ENCODE measurements around the gene TBC1D5.
A peak's percentile ranks its signal among the peaks of the same experiment; 100 is the strongest.

Gene TBC1D5

DNA sequence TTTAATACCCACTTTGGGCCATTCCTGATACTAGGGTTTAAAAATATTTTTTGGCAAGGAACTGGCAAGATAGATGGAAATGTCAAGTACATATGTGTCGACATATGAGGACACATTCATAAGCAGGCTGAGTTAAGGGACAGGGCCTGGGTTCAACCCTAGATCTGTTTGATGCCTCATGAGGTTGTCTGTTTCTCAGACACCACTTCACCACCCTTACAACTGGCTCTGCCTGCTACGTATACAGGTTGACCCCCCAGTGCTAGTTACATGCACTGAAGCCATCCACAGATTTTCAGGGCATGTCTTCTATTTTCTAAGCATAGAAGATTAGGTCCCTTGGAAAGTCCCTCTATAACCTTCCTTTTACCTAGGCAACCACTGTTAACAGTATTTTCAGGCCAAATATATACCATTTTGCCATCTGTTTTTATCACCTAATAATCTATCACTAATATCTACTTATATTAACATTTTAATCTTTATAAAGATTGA is 561.0 kb downstream of the TBC1D5 start:
- no peaks in the 10 kb centered on the region for H4K20me1 ChIP-seq (ENCODE audit: control insufficient read depth, insufficient read depth, low read depth, low read length)
- H3K4me1 ChIP-seq (ENCODE audit: control insufficient read depth, low read length), result peaks cover 17% of the 10 kb centered on the region
- TF ChIP-seq CTCF (IDR thresholded peaks at IDR 0.05; ENCODE audit: low read depth, low read length, poor library complexity, severe bottlenecking) (no peak), EZH2phosphoT487 (IDR thresholded peaks at IDR 0.05; ENCODE audit: borderline replicate concordance, low read length) (no peak)
- no peak overlapping the region for H3K4me2 ChIP-seq (ENCODE audit: low read length)
- H3K27ac ChIP-seq (ENCODE audit: low read depth, low read length), result no peak overlapping the region
- no peaks in the 10 kb centered on the region for H3K79me2 ChIP-seq (ENCODE audit: control insufficient read depth, low read length)
- no peaks in the 10 kb centered on the region for H3K9me2 ChIP-seq (replicated peaks; ENCODE audit: control insufficient read depth, low read length)
- H3K36me3 ChIP-seq (ENCODE audit: control insufficient read depth, low read length), result 0 out of 2 replicates have a peak, but pooled peaks cover 3% of the 10 kb centered on the region
- no peak overlapping the region for H3K4me3 ChIP-seq (ENCODE audit: low read length)
- no peaks in the 10 kb centered on the region for H3K27me3 ChIP-seq (ENCODE audit: control insufficient read depth, low read length)
- no peaks in the 10 kb centered on the region for H3F3A ChIP-seq (ENCODE audit: control insufficient read depth, insufficient read depth)
- H3K9me3 ChIP-seq (ENCODE audit: control insufficient read depth, insufficient read depth, low read length), result no peaks in the 10 kb centered on the region

DNA sequence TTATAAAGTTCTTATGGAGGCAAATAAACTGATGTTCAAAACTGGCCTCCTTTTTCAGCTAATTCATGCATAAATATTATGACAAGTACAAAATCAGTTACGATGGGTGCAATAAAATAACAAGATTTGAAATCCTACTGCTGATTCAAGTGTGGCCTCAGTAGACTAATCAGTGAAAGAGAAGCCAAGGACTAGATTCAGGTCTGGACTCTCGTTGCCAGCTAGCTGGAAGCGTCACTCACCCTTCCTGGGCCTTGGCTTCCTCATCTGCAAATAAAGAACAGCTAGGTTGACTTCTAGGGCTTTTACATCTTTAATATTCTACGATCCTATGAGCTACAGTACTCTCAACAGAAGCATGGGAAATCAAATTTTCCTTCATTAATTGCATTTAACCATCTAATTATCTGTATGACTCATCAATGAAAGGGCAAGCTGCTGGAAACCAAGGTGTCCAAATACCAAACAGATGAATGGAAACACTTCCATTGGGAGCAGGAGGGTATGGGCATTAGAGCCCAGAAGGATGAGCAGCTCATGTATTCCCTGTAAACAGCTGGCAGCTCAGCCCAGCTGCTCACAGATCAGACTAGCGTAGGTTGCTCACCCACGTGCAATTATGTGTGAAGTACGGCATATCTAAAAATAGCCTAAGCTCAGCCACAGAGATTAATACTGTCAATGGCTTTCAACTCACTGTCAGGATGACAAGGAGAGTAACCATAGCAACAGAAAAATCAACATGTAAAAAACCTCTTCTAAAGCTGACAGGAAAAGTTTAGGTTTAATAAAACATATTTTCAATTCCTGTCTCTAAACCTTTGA is 562.8 kb downstream of the TBC1D5 start:
- Histone ChIP-seq H3K9me2 (replicated peaks; ENCODE audit: control insufficient read depth, low read length) (no peaks in the 10 kb centered on the region), H3K4me1 (ENCODE audit: control insufficient read depth, low read length) (peaks cover 17% of the 10 kb centered on the region), H3F3A (ENCODE audit: control insufficient read depth, insufficient read depth) (no peaks in the 10 kb centered on the region), H3K27me3 (ENCODE audit: control insufficient read depth, low read length) (no peaks in the 10 kb centered on the region), H4K20me1 (ENCODE audit: control insufficient read depth, insufficient read depth, low read depth, low read length) (no peaks in the 10 kb centered on the region), H3K27ac (ENCODE audit: low read depth, low read length) (no peak overlapping the region), H3K79me2 (ENCODE audit: control insufficient read depth, low read length) (no peaks in the 10 kb centered on the region), H3K36me3 (ENCODE audit: control insufficient read depth, low read length) (0 out of 2 replicates have a peak, but pooled peaks cover 3% of the 10 kb centered on the region), H3K4me2 (ENCODE audit: low read length) (peak overlapping the region; percentile 19), H3K9me3 (ENCODE audit: control insufficient read depth, insufficient read depth, low read length) (no peaks in the 10 kb centered on the region), H3K4me3 (ENCODE audit: low read length) (no peak overlapping the region)
- TF ChIP-seq EZH2phosphoT487 (IDR thresholded peaks at IDR 0.05; ENCODE audit: borderline replicate concordance, low read length), result no peak
- no peak for TF ChIP-seq CTCF (IDR thresholded peaks at IDR 0.05; ENCODE audit: low read depth, low read length, poor library complexity, severe bottlenecking)

DNA sequence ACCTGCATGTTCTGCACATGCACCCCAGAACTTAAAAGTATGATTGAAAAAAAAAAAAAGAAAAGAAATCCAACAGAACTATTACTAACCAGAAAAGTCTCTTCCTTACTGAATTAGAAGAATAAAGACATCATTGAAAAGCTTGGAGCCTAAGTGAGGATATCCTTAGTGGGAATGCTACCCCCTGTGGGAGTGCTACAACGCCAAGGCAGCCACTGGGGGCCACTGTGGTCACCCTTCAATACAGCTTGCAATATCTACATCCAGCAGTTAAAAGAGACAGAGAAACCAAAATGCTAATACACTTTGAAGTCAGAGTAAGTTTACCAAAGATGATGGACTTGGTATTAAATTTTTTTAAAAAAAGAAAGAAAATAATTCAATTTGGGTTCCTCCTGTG is 565.7 kb downstream of the TBC1D5 start:
- no peaks in the 10 kb centered on the region for H3K79me2 ChIP-seq (ENCODE audit: control insufficient read depth, low read length)
- H3K4me1 ChIP-seq (ENCODE audit: control insufficient read depth, low read length), result peaks cover 12% of the 10 kb centered on the region
- no peaks in the 10 kb centered on the region for H3K9me3 ChIP-seq (ENCODE audit: control insufficient read depth, insufficient read depth, low read length)
- H3K27ac ChIP-seq (ENCODE audit: low read depth, low read length), result no peak overlapping the region
- no peaks in the 10 kb centered on the region for H3K36me3 ChIP-seq (ENCODE audit: control insufficient read depth, low read length)
- no peaks in the 10 kb centered on the region for H3K9me2 ChIP-seq (replicated peaks; ENCODE audit: control insufficient read depth, low read length)
- no peaks in the 10 kb centered on the region for H3K27me3 ChIP-seq (ENCODE audit: control insufficient read depth, low read length)
- TF ChIP-seq CTCF (IDR thresholded peaks at IDR 0.05; ENCODE audit: low read depth, low read length, poor library complexity, severe bottlenecking) (peak; percentile 20), EZH2phosphoT487 (IDR thresholded peaks at IDR 0.05; ENCODE audit: borderline replicate concordance, low read length) (no peak)
- H3K4me2 ChIP-seq (ENCODE audit: low read length), result no peak overlapping the region
- H3F3A ChIP-seq (ENCODE audit: control insufficient read depth, insufficient read depth), result no peaks in the 10 kb centered on the region
- no peaks in the 10 kb centered on the region for H4K20me1 ChIP-seq (ENCODE audit: control insufficient read depth, insufficient read depth, low read depth, low read length)
- no peak overlapping the region for H3K4me3 ChIP-seq (ENCODE audit: low read length)
